Stimulated activated CD8-positive, alpha-beta memory T cell treated with anti-CD3 and anti-CD28 coated beads, Interleukin-7, amount 100 ng/mL, for 24 hours (primary cell): Measurements from ENCODE around the gene CRTAC1.
"Not testable (repeated sequence)": the region's sequence is repeated elsewhere in the genome, so short reads cannot be mapped to it uniquely, and the experiment has no call there.

Experiments
- DNase-seq: peaks from one replicate; pipeline ENCODE4 v3.0.0-alpha.2; 2020; ENCODE audit warnings: low read depth

The CRTAC1 gene

GRCh38 chr10:97869091-97870042 is 161.1 kb downstream of the CRTAC1 start:
- peak; percentile 67 for DNase-seq

GRCh38 chr10:97868134-97868685 is 162.2 kb downstream of the CRTAC1 start:
- DNase-seq: no peak

- DNase-seq: no peak
These were observed 163.1 kb downstream of the CRTAC1 start for GRCh38 chr10:97867220-97867800.

GRCh38 chr10:97866524-97867219 is 163.7 kb downstream of the CRTAC1 start:
- DNase-seq: no peak

- no peak for DNase-seq
These were observed 164.9 kb downstream of the CRTAC1 start for GRCh38 chr10:97865488-97865887.

- DNase-seq: no peak
These were observed 166.6 kb downstream of the CRTAC1 start for GRCh38 chr10:97863808-97864207.

- DNase-seq: no peak
These were observed 168.5 kb downstream of the CRTAC1 start for GRCh38 chr10:97861924-97862323.

GRCh38 chr10:97861097-97861750 is 169.2 kb downstream of the CRTAC1 start:
- no peak for DNase-seq

GRCh38 chr10:97858001-97858439 is 172.4 kb downstream of the CRTAC1 start:
- no peak for DNase-seq

GRCh38 chr10:97854743-97855142 is 175.7 kb downstream of the CRTAC1 start:
- no peak for DNase-seq

- DNase-seq: no peak
These were observed 177.5 kb downstream of the CRTAC1 start for GRCh38 chr10:97852840-97853405.

- DNase-seq: no peak
These were observed 178.1 kb downstream of the CRTAC1 start for GRCh38 chr10:97852277-97852676.

- DNase-seq: no peak
These were observed 178.9 kb downstream of the CRTAC1 start for GRCh38 chr10:97851341-97852001.

GRCh38 chr10:97850446-97850845 is 180.0 kb downstream of the CRTAC1 start:
- no peak for DNase-seq

GRCh38 chr10:97849687-97850402 is 180.6 kb downstream of the CRTAC1 start, which contains the start of gene GOLGA7B:
TSS of gene GOLGA7B (plus strand) at chr10:97849843. CDS start at chr10:97850304, 461 bp downstream.
- DNase-seq: peak; percentile 37

GRCh38 chr10:97849103-97849686 is 181.2 kb downstream of the CRTAC1 start:
- no peak for DNase-seq

- DNase-seq: no peak
These were observed 185.7 kb downstream of the CRTAC1 start for GRCh38 chr10:97844678-97845077.

- not testable (repeated sequence) for DNase-seq
These were observed 186.4 kb downstream of the CRTAC1 start for GRCh38 chr10:97843972-97844371.

GRCh38 chr10:97843281-97843671 is 187.1 kb downstream of the CRTAC1 start:
- no peak for DNase-seq
